Measurements from ENCODE around the gene PROSER3.

Gene PROSER3

DNA sequence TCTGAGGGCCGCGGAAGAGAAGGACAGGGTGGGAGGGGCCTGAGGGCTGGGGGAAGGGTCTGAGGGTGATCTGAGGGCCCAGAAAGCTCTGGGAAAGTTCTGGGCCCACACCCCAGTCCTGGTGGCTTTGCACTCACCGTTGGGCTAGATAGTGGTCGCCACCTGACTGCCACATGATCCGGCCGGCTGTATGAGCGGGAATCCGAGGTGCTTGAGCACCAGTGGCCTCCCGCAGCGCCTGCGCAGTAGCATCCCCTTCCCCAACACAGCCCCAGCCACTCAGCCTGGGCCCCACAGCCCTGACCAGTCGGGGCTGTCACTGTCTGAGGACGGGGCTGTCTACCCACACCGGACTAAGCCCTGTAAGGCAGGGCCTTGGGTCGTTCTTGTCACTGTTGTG is 39.7 kb downstream of the PROSER3 start:
- TF ChIP-seq, protein P1, sequence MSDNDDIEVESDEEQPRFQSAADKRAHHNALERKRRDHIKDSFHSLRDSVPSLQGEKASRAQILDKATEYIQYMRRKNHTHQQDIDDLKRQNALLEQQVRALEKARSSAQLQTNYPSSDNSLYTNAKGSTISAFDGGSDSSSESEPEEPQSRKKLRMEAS (IDR thresholded peaks at IDR 0.05; ENCODE audit: low read depth, low read length), result no peak
- TF ChIP-seq POLR2A (IDR thresholded peaks at IDR 0.05; ENCODE audit: extremely low read depth, insufficient read length) (no peak), MYC (IDR thresholded peaks at IDR 0.05; ENCODE audit: low read depth, low read length) (no peak)
- TF ChIP-seq, protein P2, sequence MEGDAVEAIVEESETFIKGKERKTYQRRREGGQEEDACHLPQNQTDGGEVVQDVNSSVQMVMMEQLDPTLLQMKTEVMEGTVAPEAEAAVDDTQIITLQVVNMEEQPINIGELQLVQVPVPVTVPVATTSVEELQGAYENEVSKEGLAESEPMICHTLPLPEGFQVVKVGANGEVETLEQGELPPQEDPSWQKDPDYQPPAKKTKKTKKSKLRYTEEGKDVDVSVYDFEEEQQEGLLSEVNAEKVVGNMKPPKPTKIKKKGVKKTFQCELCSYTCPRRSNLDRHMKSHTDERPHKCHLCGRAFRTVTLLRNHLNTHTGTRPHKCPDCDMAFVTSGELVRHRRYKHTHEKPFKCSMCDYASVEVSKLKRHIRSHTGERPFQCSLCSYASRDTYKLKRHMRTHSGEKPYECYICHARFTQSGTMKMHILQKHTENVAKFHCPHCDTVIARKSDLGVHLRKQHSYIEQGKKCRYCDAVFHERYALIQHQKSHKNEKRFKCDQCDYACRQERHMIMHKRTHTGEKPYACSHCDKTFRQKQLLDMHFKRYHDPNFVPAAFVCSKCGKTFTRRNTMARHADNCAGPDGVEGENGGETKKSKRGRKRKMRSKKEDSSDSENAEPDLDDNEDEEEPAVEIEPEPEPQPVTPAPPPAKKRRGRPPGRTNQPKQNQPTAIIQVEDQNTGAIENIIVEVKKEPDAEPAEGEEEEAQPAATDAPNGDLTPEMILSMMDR (IDR thresholded peaks at IDR 0.05; ENCODE audit: low read depth, low read length), result no peak
- no peak for DNase-seq (ENCODE audit: low read depth)
- H3K4me3 ChIP-seq (ENCODE audit: low read depth, low read length), result no peak overlapping the region

DNA sequence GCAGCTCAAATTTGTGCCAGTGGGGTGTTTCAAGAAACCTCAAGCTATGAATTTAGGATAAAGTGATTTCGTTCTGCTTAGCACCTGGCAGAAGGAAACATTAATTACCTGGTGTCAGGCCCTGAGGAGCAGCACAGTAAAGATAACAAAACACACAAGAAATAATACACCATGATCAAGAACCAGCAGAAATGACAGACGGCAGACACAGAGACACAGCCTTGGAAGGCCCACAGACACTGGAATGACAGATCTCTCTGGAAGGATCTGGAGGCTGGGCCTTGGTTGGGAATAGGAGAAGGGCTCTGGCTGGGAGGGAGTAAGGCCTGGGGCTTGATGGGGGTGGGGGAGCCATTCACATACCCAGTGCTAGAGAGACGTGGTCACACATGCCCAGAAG is 43.9 kb downstream of the PROSER3 start:
- DNase-seq (ENCODE audit: low read depth), result no peak

DNA sequence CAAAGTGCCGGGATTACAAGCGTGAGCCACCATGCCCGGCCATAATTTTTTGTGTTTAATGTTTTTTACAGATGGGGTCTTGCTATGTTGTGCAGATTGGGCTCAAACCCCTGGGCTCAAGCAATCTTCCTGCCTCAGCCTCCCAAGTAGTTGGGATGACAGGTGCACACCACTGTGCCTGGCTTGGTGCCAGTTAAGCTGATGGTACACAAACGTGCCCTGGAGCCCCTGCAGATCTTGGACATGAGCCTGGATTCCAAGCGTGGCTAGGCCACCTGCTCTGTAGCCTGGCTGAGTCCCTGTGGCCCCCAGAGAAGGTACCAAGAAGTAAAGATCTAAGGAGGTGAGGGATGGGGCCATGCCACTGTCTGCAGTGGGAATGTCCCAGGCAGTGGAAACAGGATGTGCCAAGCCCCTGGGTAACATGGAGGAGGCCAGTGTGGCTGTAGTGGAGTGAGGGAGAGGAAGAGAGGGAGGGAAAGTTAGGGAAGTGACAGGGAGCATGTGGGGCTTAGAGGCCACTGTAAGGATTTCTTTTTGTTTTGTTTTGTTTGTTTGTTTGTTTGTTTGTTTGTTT is 47.6 kb downstream of the PROSER3 start:
- H3K4me3 ChIP-seq (ENCODE audit: low read depth, low read length), result no peak overlapping the region
- DNase-seq (ENCODE audit: low read depth), result no peak
- TF ChIP-seq, protein P1 (IDR thresholded peaks at IDR 0.05; ENCODE audit: low read depth, low read length), result no peak
- TF ChIP-seq, protein P2 (IDR thresholded peaks at IDR 0.05; ENCODE audit: low read depth, low read length), result no peak
- TF ChIP-seq POLR2A (IDR thresholded peaks at IDR 0.05; ENCODE audit: extremely low read depth, insufficient read length) (no peak), MYC (IDR thresholded peaks at IDR 0.05; ENCODE audit: low read depth, low read length) (no peak)

More for the DNA sequence above, 43.9 kb downstream of the PROSER3 start:
- H3K4me3 ChIP-seq (ENCODE audit: low read depth, low read length), result no peak overlapping the region
- no peak for TF ChIP-seq POLR2A (IDR thresholded peaks at IDR 0.05; ENCODE audit: extremely low read depth, insufficient read length)
- TF ChIP-seq, protein P2 (IDR thresholded peaks at IDR 0.05; ENCODE audit: low read depth, low read length), result no peak
- no peak for TF ChIP-seq MYC (IDR thresholded peaks at IDR 0.05; ENCODE audit: low read depth, low read length)
- TF ChIP-seq, protein P1 (IDR thresholded peaks at IDR 0.05; ENCODE audit: low read depth, low read length), result no peak

DNA sequence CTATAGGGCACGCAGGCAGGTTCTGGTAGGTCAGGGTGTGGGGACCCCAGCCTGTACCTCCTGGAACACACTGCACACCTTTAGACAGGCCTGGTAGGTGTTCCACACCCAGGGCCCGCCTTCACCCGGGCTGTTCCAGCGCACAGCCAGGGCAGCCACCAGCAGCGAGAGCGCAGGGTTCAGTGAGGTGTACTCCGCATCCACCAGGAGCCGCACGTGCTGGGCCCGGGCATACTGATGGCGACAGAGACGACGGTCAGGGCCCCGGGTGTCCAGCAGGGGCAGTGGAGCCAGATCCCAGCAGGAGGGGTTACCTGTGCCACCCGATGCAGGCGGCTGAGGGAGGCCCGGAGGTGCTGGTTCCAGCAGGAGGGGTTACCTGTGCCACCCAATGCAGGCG is 48.6 kb downstream of the PROSER3 start:
- TF ChIP-seq, protein P1 (IDR thresholded peaks at IDR 0.05; ENCODE audit: low read depth, low read length), result no peak
- TF ChIP-seq MYC (IDR thresholded peaks at IDR 0.05; ENCODE audit: low read depth, low read length), result no peak
- no peak for TF ChIP-seq POLR2A (IDR thresholded peaks at IDR 0.05; ENCODE audit: extremely low read depth, insufficient read length)
- TF ChIP-seq, protein P2 (IDR thresholded peaks at IDR 0.05; ENCODE audit: low read depth, low read length), result no peak
- H3K4me3 ChIP-seq (ENCODE audit: low read depth, low read length), result no peak overlapping the region
- DNase-seq (ENCODE audit: low read depth), result no peak

DNA sequence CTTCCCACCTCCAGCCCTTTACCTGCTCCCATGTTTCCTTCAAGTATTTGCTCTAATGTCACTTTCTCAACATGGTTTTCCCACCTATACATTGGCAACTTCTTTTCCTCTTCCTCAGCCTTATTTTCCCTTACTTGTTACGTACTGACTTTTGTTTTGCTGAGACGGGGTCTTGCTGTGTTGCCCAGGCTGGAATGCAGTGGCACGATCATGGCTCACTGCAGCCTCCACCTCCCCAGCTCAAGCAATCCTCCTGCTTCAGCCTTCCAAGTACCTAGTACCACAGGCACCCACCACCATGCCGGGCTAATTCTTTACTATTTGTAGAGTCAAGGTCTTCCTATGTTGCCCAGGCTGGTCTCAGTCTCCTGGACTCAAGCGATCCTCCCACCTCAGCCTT is 49.7 kb downstream of the PROSER3 start:
- TF ChIP-seq, protein P1 (IDR thresholded peaks at IDR 0.05; ENCODE audit: low read depth, low read length), result no peak
- TF ChIP-seq POLR2A (IDR thresholded peaks at IDR 0.05; ENCODE audit: extremely low read depth, insufficient read length) (no peak), MYC (IDR thresholded peaks at IDR 0.05; ENCODE audit: low read depth, low read length) (no peak)
- no peak for DNase-seq (ENCODE audit: low read depth)
- H3K4me3 ChIP-seq (ENCODE audit: low read depth, low read length), result no peak overlapping the region

DNA sequence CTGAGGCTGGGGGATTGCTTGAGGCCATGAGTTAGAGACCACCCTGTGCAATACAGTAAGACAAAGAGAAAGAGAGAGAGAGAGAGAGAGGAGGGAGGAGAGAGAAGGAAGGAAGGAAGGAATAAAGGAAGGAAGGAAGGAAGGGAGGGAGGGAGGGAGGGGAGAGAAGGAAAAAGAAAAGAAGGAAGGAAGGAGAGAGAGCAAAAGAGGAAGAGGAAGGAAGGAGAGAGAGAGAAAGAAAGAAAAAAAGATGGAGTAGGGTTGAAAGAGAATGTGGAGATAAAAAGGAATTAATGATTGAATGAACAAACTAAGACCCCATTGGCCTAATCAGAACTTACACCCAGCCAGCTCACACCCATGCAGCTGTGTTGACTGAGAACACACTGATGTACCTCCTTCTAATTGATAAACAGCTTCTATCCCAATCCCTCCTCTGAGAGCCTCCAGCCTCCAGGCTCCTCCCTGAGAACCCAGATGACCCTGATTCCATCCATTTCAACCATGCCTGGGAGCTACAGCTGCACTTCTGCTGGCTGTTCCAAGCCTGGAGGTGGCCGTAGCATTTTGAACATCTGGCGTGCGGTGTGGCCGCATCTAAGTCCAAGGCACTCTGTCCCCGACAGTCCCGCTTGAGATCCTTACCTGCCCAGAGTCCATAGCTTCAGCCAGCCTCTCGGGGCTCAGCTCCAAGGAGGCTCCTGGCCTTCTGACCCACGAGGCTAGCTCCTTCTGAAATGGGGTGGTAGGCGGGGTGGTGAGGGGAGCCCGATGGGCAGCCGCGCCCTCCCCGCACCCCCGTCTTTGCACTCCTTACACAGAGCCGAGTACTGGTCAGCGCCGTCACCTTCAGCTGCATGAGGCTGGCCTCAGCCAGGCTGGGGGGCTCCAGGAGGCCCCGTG is 53.6 kb downstream of the PROSER3 start:
- TF ChIP-seq MYC (IDR thresholded peaks at IDR 0.05; ENCODE audit: low read depth, low read length), result no peak
- TF ChIP-seq, protein P2 (IDR thresholded peaks at IDR 0.05; ENCODE audit: low read depth, low read length), result no peak
- no peak for TF ChIP-seq POLR2A (IDR thresholded peaks at IDR 0.05; ENCODE audit: extremely low read depth, insufficient read length)
- TF ChIP-seq, protein P1 (IDR thresholded peaks at IDR 0.05; ENCODE audit: low read depth, low read length), result no peak
- H3K4me3 ChIP-seq (ENCODE audit: low read depth, low read length), result no peak overlapping the region
- no peak for DNase-seq (ENCODE audit: low read depth)

Measured in NB4 (cell line).